ENCODE results near the gene NAALADL2. TPM values are rescaled to one million over a fixed set of nuclear protein-coding genes. Genes with fewer than 3 reads are reported as not detected.
"Not testable (repeated sequence)": the region's sequence is repeated elsewhere in the genome, so short reads cannot be mapped to it uniquely, and the experiment has no call there.

NAALADL2 gene
- total and polyA plus RNA-seq, 2 of the 8 experiments (the other 6 are each of a cell fraction or from before 2014, with no cell fraction given), result 0.12 to 0.22 TPM

DNA sequence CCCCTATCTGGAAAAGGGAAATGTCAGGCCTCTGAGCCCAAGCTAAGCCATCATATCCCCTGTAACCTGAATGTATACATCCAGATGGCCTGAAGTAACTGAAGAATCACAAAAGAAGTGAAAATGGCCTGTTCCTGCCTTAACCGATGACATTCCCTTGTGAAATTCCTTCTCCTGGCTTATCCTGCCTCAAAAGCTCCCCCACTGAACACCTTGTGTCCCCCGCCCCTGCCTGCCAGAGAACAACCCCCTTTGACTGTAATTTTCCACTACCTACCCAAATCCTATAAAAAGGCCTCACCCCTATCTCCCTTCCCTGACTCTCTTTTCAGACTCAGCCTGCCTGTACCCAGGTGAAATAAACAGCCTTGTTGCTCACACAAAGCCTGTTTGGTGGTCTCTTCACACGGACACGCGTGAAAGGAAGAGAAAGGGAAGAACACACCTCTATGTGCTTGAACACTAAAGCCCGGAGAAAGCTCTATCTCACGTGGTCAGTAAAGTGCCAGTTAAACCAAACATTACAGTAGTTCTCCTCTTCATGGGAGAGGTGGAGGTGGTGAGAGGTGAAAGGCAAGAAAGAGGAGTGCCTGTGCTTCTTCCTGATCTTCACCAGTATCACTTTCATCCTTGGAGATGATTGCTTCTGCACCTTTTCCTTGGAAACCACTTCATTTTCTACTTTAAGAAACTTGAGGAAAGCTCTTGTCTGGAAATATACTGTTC is 963.8 kb downstream of the NAALADL2 start:
- CTCF ChIA-PET (ENCODE audit: partially characterized antibody); FAIRE-seq; H3K14ac ChIP-seq (ENCODE audit: insufficient read length); H3K23ac ChIP-seq (ENCODE audit: insufficient read length); H3K4me1 ChIP-seq (replicated peaks in 1 of 4; ENCODE audit: control insufficient read depth in 3 of 4, insufficient read depth in 4 of 4, low read length in 3 of 4); H3K79me2 ChIP-seq (ENCODE audit: control insufficient read depth in 1 of 2, insufficient read depth in 2 of 2, low read length in 2 of 2); H3K9ac ChIP-seq (replicated peaks in 1 of 4; ENCODE audit: extremely low read depth in 1 of 4, low read depth in 3 of 4, low read length in 3 of 4); H3K4me3 ChIP-seq (ENCODE audit: extremely low read depth in 1 of 4, insufficient read depth in 2 of 4, low read depth in 3 of 4, low read length in 4 of 4); H3K56ac ChIP-seq (replicated peaks; ENCODE audit: insufficient read length, low read depth, low read length); H2AK5ac ChIP-seq (ENCODE audit: low read depth, low read length); H3K23me2 ChIP-seq (ENCODE audit: low read depth, low read length); H2BK15ac ChIP-seq (ENCODE audit: low read length); H3K4ac ChIP-seq (replicated peaks; ENCODE audit: insufficient read length, low read depth, low read length); H4K5ac ChIP-seq (ENCODE audit: insufficient read length, low read depth, low read length); H3K4me2 ChIP-seq (ENCODE audit: insufficient read depth in 1 of 2, low read depth in 2 of 2, low read length in 2 of 2); H3K79me1 ChIP-seq (ENCODE audit: low read depth, low read length); H3K9me3 ChIP-seq (ENCODE audit: insufficient read depth in 2 of 2, low read depth in 1 of 2, low read length in 1 of 2); H3K27me3 ChIP-seq (replicated peaks in 1 of 4; ENCODE audit: control insufficient read depth in 3 of 4, extremely low read depth in 1 of 4, insufficient read depth in 3 of 4, low read length in 3 of 4); H2BK12ac ChIP-seq (ENCODE audit: low read depth, low read length); H3K36me3 ChIP-seq (ENCODE audit: control insufficient read depth in 2 of 4, insufficient read depth in 4 of 4, low read length in 3 of 4); H4K20me1 ChIP-seq (replicated peaks in 1 of 2; ENCODE audit: control insufficient read depth in 1 of 2, insufficient read depth in 2 of 2, low read length in 2 of 2); H4K8ac ChIP-seq (ENCODE audit: extremely low read depth, insufficient read depth, low read length): not testable (repeated sequence)
- peak in 1 of 2 experiments; percentile 52 for DNase-seq (ENCODE audit: low read depth in 1 of 2, low spot score in 2 of 2)
- WGBS, 2 experiments (ENCODE audit: extremely low coverage in 1 of 2, insufficient coverage in 1 of 2, insufficient read length in 1 of 2, insufficient replicate concordance in 2 of 2, low coverage in 1 of 2, low lambda C conversion rate in 2 of 2, missing lambda C conversion rate in 1 of 2), result 78% methylated on average over 7 of the region's 7 CpGs; no CpG with 5 or more reads in 1 of the 2 experiments
- Histone ChIP-seq H2AFZ (ENCODE audit: low read length) (peak overlapping the region; percentile 97), H3K18ac (ENCODE audit: extremely low read depth, low read length) (peak overlapping the region; percentile 26), H2BK20ac (ENCODE audit: low read length) (0 out of 2 replicates have a peak overlapping the region, but pooled peaks have one; percentile 64), H2BK5ac (ENCODE audit: low read depth, low read length) (peak overlapping the region; percentile 72; the same call in 1 of the 2 replicates), H2BK120ac (replicated peaks; ENCODE audit: low read depth, low read length) (peak overlapping the region; percentile 14), H3K27ac (ENCODE audit: low read depth, low read length) (peak overlapping the region; percentile 35), H4K91ac (replicated peaks; ENCODE audit: insufficient read length, low read length) (peak overlapping the region; percentile 22)
- POLR2A ChIA-PET (ENCODE audit: partially characterized antibody), result interaction anchor here (0.6 to 1.0 kb wide), 2 partner anchors 9 to 11 kb away, joined by 3 read pairs; no protein-coding TSS in a partner anchor
